HG03097 (cell line): ENCODE data around the gene TJP1.
"Not testable (repeated sequence)": the region's sequence is repeated elsewhere in the genome, so short reads cannot be mapped to it uniquely, and the experiment has no call there.

ENCODE experiments used
- ATAC-seq: cut with Tn5 transposase; IDR thresholded peaks from one replicate; pipeline ENCODE4 v1.9.1; 2021; ENCODE audit not compliant: unreplicated experiment, low FRiP score

TJP1 gene

GRCh38 chr15:29670998-29671981 is 151.0 kb downstream of the TJP1 start:
- no peak for ATAC-seq

- ATAC-seq = no peak
Measured at GRCh38 chr15:29670266-29670665, 152.0 kb downstream of the TJP1 start.

- ATAC-seq = no peak
Measured at GRCh38 chr15:29669823-29670222, 152.4 kb downstream of the TJP1 start.

GRCh38 chr15:29668120-29668602 is 154.1 kb downstream of the TJP1 start:
- ATAC-seq = no peak

- no peak for ATAC-seq
Measured at GRCh38 chr15:29666241-29666640, 156.0 kb downstream of the TJP1 start.

GRCh38 chr15:29665444-29666003 is 156.7 kb downstream of the TJP1 start:
- no peak for ATAC-seq

GRCh38 chr15:29664406-29664805 is 157.9 kb downstream of the TJP1 start:
- no peak for ATAC-seq

- not testable (repeated sequence) for ATAC-seq
Measured at GRCh38 chr15:29657476-29657817, 164.8 kb downstream of the TJP1 start.

- no peak for ATAC-seq
Measured at GRCh38 chr15:29656636-29657475, 165.4 kb downstream of the TJP1 start.

- ATAC-seq = no peak
Measured at GRCh38 chr15:29652595-29652994, 169.7 kb downstream of the TJP1 start.

- no peak for ATAC-seq
Measured at GRCh38 chr15:29651476-29652233, 170.6 kb downstream of the TJP1 start.
